A549 (cell line): ENCODE measurements around the gene MRAS.

Experiments
- CEBPB ChIP-seq, 2 experiments: fragments of >200 bp in 1 of 2; sonication (Bioruptor Twin) in 1 of 2; formaldehyde crosslinking in 1 of 2; IDR thresholded peaks; 2 replicates each; pipeline ENCODE4 v1.6.1; 2012 to 2016
- CTCF ChIP-seq: fragments of >200 bp; sonication (Bioruptor Twin); formaldehyde crosslinking; IDR thresholded peaks from 3 replicates; pipeline ENCODE4 v1.5.1; 2016
- JUN ChIP-seq, 2 experiments: fragments of >200 bp; sonication (Bioruptor Twin); formaldehyde crosslinking; IDR thresholded peaks; 2 replicates in 1 of 2; 3 replicates in 1 of 2; pipeline ENCODE4 v1.6.1; 2016 to 2017
- POLR2A ChIP-seq: IDR thresholded peaks from 2 replicates; pipeline ENCODE4 v1.6.1; 2012; ENCODE audit warnings: mild to moderate bottlenecking, low read length
- RARB ChIP-seq: fragments of 250-450 bp; sonication (Bioruptor Pico); IDR thresholded peaks from 2 replicates; pipeline ENCODE4 v1.8.0; 2021; ENCODE audit warnings: mild to moderate bottlenecking, moderate library complexity
- SMC3 ChIP-seq: fragments of >200 bp; sonication (Bioruptor Twin); formaldehyde crosslinking; IDR thresholded peaks from 3 replicates; pipeline ENCODE4 v1.6.1; 2018; ENCODE audit warnings: inconsistent platforms

GRCh38 chr3:138363322-138363721 is 14.9 kb downstream of the MRAS start:
- no peak for TF ChIP-seq RARB (CRISPR knock-in tag)
- no peak for TF ChIP-seq SMC3
- no peak for TF ChIP-seq CEBPB (IDR thresholded peaks at IDR 0.05)
- no peak for TF ChIP-seq JUN (IDR thresholded peaks at IDR 0.05)
- TF ChIP-seq POLR2A = no peak
- no peak for TF ChIP-seq CTCF
